G401 (cell line): ENCODE results near the gene SMURF1. TPM values are rescaled to one million over a fixed set of nuclear protein-coding genes. Genes with fewer than 3 reads are reported as not detected.
"Not testable (repeated sequence)": the region's sequence is repeated elsewhere in the genome, so short reads cannot be mapped to it uniquely, and the experiment has no call there.

Source experiments
- DNase-seq: peaks from one replicate; pipeline ENCODE4 v3.0.0-alpha.2; 2015; ENCODE audit warnings: low spot score
- in situ Hi-C: cut with HindIII; loops from 2 replicates; pipeline ENCODE4 v1.10.0; 2016; ENCODE audit warnings: low sequenced_read_pairs, mixed read lengths
- total RNA-seq: library from RNA; depleted of rRNA; stranded (reverse); fragments of >200 nt; shearing (Covaris generic); gene quantifications from 2 replicates; pipeline ENCODE4 v1.2.3, GENCODE V29; 2014

The SMURF1 gene
- total RNA-seq, 1 experiment from 2014 or later = 23.0 TPM

DNA sequence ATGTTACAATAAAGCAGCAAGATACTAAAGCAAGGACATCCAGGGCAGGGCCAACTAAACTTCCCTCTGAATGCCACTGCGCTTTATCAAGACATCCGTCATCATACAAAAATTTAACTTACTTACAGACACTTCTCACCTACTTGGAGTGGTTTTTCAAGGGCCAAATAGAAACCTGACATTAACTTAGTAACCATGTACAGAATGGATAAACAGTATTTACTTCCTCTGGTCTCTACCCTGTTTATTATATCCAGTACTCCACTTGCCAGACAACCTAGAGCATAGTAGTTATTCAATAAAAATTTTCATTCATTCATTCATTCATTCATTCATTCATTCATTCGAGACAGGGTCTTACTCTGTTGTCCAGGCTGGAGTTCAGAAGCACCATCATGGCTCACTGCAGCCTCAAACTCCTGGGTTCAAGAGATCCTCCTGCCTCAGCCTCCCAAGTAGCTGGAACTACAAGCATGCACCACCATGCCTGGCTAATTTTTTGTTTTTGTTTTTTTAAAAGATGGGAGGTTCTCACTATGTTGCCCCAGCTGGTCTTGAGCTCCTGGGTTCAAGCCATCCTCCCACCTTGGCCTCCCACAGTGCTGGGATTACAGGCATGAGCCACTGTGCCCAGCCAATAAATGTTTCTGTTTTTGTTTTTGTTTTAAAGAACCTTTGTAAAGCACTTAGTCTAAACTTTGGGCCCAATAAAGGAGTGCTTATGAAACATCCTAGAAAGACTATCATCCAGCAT is 19.0 kb downstream of the SMURF1 start:
- in situ Hi-C loops = no loop called here
- no peak for DNase-seq

DNA sequence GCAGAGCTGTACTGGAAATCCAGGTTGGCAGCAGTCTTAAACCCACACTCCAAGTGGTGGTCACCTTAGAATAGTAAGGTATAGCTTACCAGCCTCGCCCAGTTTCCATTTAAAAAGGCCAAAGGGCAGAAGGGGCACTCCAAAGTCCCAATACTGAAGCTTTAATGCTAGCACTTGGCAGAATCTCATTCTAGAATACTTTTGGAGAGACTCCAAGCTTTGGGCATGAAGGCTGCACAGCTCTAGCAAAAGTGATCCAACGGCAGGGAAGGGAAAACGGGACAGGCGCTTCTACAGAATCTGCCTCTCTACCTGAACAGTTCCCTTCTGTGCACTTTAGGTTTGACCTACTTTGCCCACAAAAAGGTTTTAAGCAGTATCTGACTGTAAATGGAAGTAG is 19.7 kb downstream of the SMURF1 start:
- peak; percentile 76 for DNase-seq
- in situ Hi-C loops = no loop called here

DNA sequence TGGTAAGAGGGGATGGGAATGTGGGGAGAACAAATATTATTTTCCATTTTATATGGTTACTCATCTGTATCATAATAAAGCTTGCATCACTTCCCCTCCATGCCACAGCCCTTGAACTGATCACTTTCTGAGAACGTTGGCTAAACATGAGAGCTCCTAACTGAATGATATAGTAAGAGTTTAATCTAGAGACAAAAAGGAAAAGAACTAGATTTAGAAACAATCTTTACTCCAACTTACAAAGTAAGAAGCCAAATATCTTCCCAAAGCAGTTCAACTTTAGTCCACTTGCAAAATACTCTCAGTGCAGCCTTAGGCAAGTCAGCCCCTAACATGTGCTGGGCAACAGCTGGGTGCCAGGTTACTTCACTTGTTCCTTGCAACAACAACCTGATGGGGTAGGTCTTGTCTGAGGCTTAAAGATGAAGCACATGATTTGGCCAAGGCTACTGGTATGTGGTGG is 20.3 kb downstream of the SMURF1 start:
- DNase-seq = no peak
- in situ Hi-C loops = no loop called here

DNA sequence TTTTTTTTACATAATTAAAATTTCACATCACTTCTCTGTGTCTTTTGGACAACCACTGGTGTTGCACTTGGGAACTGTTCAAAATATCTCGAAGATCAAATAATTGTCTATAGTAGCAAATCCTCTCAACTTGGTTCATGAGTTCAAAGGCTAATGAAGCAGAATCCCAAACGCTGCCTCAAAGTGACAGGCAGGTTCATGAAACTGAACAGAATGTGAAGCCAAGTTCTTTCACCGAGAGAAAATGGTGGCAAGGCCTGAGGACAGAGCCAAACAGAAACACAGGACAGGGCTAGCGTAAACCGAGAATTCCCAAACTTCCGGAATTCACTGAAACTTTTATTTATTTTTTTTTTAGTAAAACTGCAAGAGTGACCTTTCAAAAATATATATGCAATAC is 21.1 kb downstream of the SMURF1 start:
- in situ Hi-C loops = no loop called here
- DNase-seq = no peak

DNA sequence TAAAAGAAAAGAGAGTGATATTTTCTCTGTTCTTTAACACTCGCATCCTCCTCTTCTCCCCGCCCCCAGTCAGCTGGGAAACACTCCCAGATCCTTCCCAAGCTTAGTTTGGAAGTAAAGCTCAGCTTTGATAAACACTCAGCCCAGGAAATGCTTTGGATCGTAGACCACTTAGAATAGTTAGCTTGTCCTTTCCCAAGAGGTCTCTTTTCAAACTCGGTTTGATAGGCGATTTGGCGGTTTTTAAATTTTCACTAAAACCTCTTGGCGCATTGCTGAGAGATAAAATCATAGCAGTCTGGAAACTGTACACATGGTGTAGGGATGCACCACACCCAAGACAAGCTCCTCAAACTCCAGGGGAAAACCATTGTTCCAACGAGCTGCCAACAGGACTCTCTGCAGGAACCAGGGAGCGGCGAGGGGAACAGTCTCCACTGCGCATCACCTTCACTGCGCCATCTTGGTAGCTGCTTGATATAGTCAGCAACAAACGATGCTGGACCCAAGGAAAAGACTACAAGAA is 22.3 kb downstream of the SMURF1 start:
- in situ Hi-C loops = no loop called here
- DNase-seq = no peak

DNA sequence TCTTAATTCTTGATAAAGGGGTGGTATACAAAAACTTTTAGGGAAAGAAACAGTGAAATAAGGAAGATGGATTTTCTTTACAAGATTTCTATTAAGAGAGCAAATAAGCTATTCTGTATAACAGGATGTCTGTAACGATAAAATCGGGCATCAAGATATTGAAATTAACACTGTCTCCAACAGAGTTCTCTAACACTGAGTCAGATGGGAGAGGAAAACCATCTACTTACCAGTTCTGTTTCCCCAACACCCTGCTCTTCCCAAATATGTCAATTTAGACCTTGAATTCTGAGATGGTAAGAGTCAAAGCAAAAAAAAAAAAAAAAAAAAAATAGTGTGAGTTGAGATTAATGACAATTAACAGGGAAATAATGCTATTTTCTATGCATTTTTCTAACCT is 23.0 kb downstream of the SMURF1 start:
- in situ Hi-C loops = no loop called here
- no peak for DNase-seq

DNA sequence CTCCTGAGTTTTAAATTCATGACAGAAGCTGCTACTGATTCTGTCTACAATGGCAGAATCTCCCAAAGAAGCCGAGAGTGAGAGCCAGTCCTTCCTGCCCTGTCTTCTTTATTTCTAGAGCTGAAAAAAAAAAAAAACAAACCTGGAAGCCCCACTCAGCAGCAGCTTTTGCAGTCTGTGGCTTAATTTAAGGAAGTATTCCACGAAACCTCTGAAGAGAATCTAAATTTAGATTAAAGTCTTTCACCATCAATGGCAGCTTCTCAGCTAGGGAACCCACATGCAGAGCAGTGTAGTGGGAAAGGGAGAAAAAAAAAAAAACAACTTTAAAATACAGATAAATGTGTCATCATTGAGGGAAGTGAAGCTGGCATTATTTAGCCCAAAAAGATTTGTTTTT is 23.4 kb downstream of the SMURF1 start:
- in situ Hi-C loops = no loop called here
- no peak for DNase-seq

DNA sequence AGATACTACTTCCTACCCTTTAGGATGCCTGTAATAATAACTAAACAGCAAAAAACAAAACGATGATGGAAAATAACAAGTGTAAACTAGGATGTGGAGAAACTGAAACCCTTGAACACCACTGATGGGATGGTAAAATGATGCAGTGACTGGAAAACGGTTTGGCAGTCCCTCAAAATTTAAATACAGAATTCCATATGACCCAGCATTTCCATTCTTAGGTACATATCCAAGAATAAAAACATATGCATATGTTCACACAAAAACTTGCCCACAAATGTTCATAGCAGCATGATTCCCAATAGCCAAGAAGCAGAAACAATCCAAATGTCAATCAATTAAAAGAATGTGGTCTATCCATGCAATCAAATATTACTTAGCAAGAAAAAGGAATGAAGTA is 25.8 kb downstream of the SMURF1 start:
- in situ Hi-C loops = no loop called here
- no peak for DNase-seq

DNA sequence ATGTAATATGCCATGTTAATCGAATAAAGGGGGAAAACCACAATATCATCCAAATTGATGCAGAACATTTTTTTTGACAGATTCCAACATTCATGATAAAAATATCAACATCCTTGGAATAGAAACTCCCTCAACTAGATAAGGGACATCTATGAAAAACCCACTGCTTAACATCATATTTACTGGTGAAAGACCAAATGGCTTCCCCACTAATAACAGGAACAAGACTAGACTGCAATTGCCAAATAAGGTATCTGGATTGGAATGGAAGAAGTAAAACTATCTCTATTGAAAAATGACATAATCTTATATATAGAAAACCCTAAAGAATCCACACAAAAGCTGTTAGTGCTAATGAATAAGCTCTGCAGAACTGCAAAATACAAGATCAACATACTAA is 27.8 kb downstream of the SMURF1 start:
- DNase-seq = no peak
- in situ Hi-C loops = no loop called here

DNA sequence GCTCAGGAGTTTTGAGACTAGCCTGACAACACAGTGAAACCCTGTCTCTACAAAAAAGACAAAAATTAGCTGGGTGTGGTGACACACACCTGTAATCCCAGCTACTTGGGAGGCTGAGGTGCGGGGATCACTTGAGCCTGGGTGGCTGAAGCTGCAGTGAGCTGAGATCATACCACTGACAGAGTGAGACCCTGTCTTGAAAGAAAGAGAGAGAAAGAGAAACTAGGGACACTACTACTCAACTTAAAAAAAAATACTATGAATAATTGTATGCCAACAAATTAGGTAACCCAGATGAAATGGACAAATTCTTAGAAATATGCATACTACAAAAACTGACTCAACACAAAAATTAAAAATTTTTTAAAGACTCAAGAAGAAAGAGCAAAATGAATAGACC is 28.5 kb downstream of the SMURF1 start:
- in situ Hi-C loops = no loop called here
- DNase-seq = no peak

DNA sequence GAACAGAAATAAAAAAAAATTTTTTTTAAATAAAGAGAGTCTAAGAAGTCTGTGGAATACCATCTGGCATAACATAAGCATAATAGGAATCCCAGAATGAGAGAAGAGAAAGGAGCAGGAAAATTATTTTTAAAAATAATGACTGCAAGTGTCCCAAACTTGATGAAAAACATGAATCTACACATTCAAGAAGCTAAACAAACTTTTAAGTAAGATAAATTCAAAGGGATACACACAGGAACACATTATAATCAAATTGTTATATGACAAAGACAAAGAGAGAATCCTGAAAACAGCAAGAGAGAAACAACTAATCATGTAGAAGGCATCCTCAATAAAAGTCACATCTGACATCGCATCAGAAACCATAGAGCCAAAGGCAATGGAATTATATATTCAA is 30.9 kb downstream of the SMURF1 start:
- in situ Hi-C loops = no loop called here
- no peak for DNase-seq

DNA sequence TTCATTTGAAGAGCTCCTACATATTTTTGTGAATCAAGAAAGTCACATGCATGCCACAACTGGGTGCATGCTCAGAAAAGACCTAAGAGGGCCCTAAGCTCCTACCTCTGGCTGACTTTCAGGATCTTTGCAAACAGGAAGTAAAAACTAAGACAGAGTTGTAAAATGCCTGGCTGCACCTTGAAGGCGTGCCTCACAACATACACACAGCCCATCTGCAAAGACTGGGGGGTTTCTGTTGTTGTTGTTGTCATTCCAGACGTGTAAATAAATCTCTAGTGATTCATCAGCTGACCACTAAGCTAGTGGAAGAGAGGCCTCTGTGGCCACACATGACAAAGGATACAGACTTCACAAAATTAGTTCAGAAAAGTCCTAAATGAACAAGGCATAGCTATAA is 31.8 kb downstream of the SMURF1 start:
- DNase-seq = no peak
- in situ Hi-C loops = no loop called here

DNA sequence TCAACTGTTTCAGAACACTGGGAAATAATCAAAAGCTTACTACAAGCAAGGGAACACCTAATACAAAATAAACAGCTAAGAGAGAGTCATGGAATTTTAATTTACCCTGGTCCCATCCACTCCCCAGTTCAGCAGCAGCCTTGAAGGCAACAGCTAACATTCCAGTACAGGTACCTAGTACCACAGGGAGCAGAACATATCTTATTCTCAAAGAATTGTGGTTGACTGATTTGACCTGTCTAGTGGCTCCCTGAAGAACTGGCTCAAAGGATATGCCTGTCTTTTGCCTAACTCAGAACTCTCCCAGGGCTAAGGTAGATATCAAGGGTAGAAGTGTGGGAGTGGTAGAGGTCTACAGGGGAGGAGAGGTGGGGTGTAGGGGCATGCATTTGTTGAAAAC is 32.3 kb downstream of the SMURF1 start:
- DNase-seq = no peak
- in situ Hi-C loops = no loop called here

DNA sequence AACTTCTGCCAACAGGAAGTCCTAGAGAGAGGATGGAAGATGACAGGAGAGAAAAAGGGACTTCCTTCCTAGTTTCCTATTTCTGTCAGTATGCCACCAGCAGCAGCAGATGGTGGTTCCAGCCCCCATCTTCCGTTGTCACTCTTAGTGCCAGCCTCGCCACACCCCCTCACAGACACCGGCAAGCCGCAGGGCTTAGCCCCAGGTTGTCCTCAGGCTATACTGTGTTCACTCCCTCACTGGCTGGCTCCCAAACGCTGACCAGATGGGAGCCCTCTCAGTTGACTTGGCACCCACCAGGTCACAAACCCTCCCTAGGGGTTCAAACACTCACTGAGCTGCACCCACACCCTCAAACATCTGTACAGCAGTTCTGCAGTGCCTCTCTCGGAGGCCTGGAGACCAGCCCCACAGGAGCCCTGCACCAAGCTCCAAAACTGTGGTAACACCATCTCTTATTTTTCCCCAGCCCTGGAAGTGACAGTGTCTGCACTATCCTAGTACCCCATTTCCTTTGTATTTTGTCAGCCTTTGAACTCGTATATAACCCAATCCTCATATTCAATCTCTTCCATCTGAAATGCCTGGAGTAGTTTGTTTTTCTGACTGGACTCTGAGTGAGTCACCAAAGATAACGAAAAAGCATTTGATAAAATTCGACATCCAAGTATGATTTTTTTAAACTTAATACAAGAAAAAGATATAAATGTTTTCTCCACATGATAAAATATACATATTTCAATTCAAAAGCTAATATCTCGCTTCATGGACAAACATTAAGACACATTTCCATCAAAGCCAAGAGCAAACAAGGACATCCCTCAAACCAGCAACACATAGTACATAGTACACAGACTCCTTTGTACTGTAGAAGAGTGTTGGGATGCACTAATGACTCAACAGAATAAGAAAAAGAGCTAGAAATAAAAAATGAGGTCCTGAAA is 34.5 kb downstream of the SMURF1 start:
- peak; percentile 25 for DNase-seq

DNA sequence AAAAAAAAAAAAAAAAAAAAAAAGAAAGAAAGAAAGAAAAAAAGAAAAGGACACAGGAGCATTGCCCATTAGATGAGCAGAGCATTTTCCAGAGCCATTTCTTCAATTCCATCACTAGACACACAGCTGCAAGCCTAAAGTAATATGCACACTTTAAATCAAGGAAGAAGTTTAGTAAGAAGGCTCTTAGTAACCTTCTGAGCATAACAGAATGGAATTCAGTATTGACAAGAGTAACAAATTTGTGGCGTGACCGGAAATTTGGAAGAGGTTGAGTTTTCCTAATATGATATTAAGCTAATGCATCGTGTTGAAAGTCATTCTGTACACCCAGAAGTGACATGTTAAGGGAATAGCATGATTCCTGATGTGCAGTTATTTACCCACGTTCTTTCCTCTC is 35.3 kb downstream of the SMURF1 start:
- no peak for DNase-seq
- in situ Hi-C loops = no loop called here

More for the DNA sequence above, 34.5 kb downstream of the SMURF1 start:
- in situ Hi-C loops = no loop called here

DNA sequence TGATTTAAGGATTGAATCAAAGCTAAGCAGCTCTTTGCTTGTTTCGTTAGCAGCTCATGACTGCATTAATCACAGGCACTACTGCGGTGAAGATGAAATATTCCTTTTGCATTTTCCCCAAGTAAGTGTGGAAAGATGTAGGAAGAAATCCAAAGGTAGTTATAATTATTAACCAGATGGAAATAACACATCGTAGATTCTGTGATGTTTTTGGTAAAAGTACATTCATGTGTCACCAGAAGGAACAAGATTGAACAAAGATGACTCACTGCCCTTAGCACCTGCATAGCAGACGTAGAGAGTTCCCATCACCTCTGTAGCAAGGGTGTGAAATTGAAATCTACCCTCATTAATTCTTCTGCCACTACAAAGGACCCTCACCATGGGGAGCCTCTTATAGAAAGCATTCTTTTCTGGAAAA is 37.1 kb downstream of the SMURF1 start:
- no peak for DNase-seq
- in situ Hi-C loops = no loop called here

DNA sequence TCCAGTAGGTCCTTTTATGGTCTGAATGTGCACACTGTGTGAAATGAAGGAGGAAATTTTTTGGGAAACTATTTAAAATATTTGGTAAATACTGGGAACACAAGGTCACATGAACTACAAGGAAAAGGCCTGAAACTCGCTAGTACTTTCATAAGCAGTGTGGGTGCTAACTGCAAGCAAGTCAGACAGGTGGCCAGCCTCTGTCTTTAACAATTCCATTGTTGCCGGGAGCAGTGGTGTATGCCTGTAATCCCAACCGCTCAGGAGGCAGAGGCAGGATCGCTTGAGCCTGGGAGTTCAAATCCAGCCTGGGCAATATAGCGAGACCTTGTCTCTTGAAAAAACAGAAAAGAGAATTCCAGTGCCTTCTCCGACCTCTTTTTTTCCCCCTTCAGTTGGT is 37.5 kb downstream of the SMURF1 start:
- DNase-seq = no peak
- in situ Hi-C loops = no loop called here

DNA sequence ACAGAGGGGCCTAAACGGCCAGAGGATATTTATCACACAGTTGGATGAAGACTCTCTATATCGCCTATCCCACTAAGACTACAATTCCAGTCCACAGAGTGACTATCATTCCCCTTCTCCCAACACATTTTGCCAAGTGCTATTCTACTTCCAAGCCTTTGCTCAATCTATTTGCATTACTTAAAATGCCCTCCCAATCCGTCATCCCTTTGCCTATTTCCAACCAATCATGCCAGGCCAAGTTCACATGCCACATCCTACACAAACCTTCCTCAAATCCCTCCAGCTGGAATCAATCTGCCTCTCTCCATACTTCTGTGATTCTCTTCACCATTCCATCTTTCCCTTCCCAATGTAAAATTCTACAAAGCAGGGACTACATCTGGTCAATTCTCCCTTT is 38.2 kb downstream of the SMURF1 start:
- in situ Hi-C loops = no loop called here
- no peak for DNase-seq

DNA sequence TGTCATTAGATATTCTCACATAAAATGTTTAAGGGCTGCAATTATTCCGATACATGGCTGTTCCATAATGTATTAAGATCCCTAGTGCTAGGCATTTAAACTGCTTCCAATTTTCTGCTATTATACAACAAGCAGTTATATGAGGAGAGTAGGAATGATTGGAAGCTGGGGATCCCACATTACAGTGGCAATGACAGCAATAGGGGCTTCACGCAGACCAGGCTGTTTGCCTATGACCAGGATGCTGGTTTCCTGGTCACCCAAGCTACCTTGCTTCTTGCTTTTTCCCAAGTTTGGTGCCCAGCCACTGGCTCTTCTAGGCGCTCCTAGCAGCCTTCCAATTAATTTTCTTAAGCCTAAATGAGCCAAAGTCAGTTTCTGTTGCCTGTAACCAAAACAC is 39.3 kb downstream of the SMURF1 start:
- in situ Hi-C loops = no loop called here
- no peak for DNase-seq

DNA sequence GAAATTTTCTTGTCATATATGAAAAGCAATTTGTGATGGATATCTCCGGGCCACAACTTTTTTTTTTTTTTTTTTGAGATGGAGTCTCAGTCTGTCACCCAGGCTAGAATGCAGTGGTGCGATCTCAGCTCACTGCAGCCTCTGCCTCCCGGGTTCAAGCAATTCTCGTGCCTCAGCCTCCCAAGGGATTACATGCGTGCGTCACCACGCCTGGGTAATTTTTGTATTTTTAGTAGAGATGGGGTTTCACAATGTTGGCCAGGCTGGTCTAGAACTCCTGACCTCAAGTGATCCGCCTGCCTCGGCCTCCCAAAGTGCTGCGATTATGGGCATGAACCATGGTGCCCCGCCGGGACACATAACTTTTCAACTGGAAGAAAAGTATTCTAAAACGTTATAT is 40.1 kb downstream of the SMURF1 start:
- DNase-seq, in situ Hi-C loops: not testable (repeated sequence)
